MM.1S (cell line): ENCODE measurements around the gene PDAP1.

Experiments
- CTCF ChIP-seq: fragments of 300-600 bp; sonication (generic); IDR thresholded peaks from 2 replicates; pipeline ENCODE4 v1.5.1; 2016; ENCODE audit warnings: antibody characterized with exemption, low read length, mixed read lengths
- EZH2 ChIP-seq: fragments of 300-600 bp; sonication (generic); optimal IDR thresholded peaks from 2 replicates; pipeline ENCODE3; 2017; ENCODE audit warnings: low read depth, mild to moderate bottlenecking, antibody characterized with exemption, low read length, mixed read lengths
- EZH2phosphoT487 ChIP-seq: fragments of 300-600 bp; sonication (generic); IDR thresholded peaks from 2 replicates; pipeline ENCODE4 v1.6.1; 2018; ENCODE audit warnings: antibody characterized with exemption, low read length

GRCh38 chr7:99355098-99355497 is 53.3 kb downstream of the PDAP1 start:
- TF ChIP-seq CTCF (no peak), EZH2 (no peak), EZH2phosphoT487 (no peak)
